ENCODE measurements around the gene WDR75.

Gene WDR75

GRCh38 chr2:189412330-189412953 lies 28.8 kb upstream of the WDR75 start:
- Mint-ChIP-seq H3K4me3 (no peak overlapping the region), H3K27ac (peak overlapping the region; percentile 94 to 96 (median 95)), H3K9me3 (no peaks in the 10 kb centered on the region), H3K27me3 (ENCODE audit: low read depth) (no peaks in the 10 kb centered on the region), H3K4me1 (peaks cover 37% of the 10 kb centered on the region), H3K36me3 (ENCODE audit: low read depth) (no peaks in the 10 kb centered on the region)
- TF ChIP-seq CTCF (IDR thresholded peaks at IDR 0.05; ENCODE audit: unreplicated experiment in 3 of 3), result peak; percentile 72 to 86 (median 76)

- peaks cover 29% of the 10 kb centered on the region for H3K4me1 Mint-ChIP-seq
- no peak for TF ChIP-seq CTCF (IDR thresholded peaks at IDR 0.05; ENCODE audit: unreplicated experiment in 3 of 3)
- H3K4me3 Mint-ChIP-seq, result no peak overlapping the region
- H3K27me3 Mint-ChIP-seq (ENCODE audit: low read depth), result no peaks in the 10 kb centered on the region
- peak overlapping the region; percentile 65 to 95 (median 94) for H3K27ac Mint-ChIP-seq
- H3K9me3 Mint-ChIP-seq, result no peaks in the 10 kb centered on the region
- no peaks in the 10 kb centered on the region for H3K36me3 Mint-ChIP-seq (ENCODE audit: low read depth)
These were observed 28.0 kb upstream of the WDR75 start for GRCh38 chr2:189413249-189413648.

GRCh38 chr2:189421644-189422043 lies 19.6 kb upstream of the WDR75 start:
- TF ChIP-seq CTCF (IDR thresholded peaks at IDR 0.05; ENCODE audit: unreplicated experiment in 3 of 3), result no peak
- Mint-ChIP-seq H3K4me3 (no peak overlapping the region), H3K27me3 (ENCODE audit: low read depth) (no peaks in the 10 kb centered on the region)

GRCh38 chr2:189424961-189425360 lies 16.3 kb upstream of the WDR75 start:
- Mint-ChIP-seq H3K4me1 (no peaks in the 10 kb centered on the region), H3K27ac (no peak overlapping the region), H3K9me3 (peaks cover 6% of the 10 kb centered on the region), H3K4me3 (no peak overlapping the region), H3K27me3 (ENCODE audit: low read depth) (no peaks in the 10 kb centered on the region), H3K36me3 (ENCODE audit: low read depth) (peaks cover 3% of the 10 kb centered on the region)
- TF ChIP-seq CTCF (IDR thresholded peaks at IDR 0.05; ENCODE audit: unreplicated experiment in 3 of 3), result no peak

More at GRCh38 chr2:189421644-189422043, 19.6 kb upstream of the WDR75 start:
- Mint-ChIP-seq H3K27ac (no peak overlapping the region), H3K36me3 (ENCODE audit: low read depth) (peaks cover 3% of the 10 kb centered on the region), H3K4me1 (no peaks in the 10 kb centered on the region), H3K9me3 (peaks cover 4% of the 10 kb centered on the region)

GRCh38 chr2:189425676-189426075 lies 15.6 kb upstream of the WDR75 start:
- Mint-ChIP-seq H3K4me1 (no peaks in the 10 kb centered on the region), H3K4me3 (no peak overlapping the region), H3K36me3 (ENCODE audit: low read depth) (peaks cover 3% of the 10 kb centered on the region), H3K27ac (peak overlapping the region; percentile 14 to 35 (median 15)), H3K9me3 (peaks cover 6% of the 10 kb centered on the region), H3K27me3 (ENCODE audit: low read depth) (no peaks in the 10 kb centered on the region)
- TF ChIP-seq CTCF (IDR thresholded peaks at IDR 0.05; ENCODE audit: unreplicated experiment in 3 of 3), result no peak

GRCh38 chr2:189426886-189427285 lies 14.4 kb upstream of the WDR75 start:
- Mint-ChIP-seq H3K9me3 (peaks cover 9% of the 10 kb centered on the region), H3K4me3 (no peak overlapping the region), H3K27ac (no peak overlapping the region), H3K27me3 (ENCODE audit: low read depth) (no peaks in the 10 kb centered on the region), H3K4me1 (no peaks in the 10 kb centered on the region), H3K36me3 (ENCODE audit: low read depth) (peaks cover 2% of the 10 kb centered on the region)
- no peak for TF ChIP-seq CTCF (IDR thresholded peaks at IDR 0.05; ENCODE audit: unreplicated experiment in 3 of 3)

Data from nephron (organoid).